HG03354 (cell line): ENCODE results near the gene AP3B1.
A peak's percentile ranks its signal among the peaks of the same experiment; 100 is the strongest.

ENCODE experiments used
- ATAC-seq: cut with Tn5 transposase; IDR thresholded peaks from one replicate; pipeline ENCODE4 v1.9.1; 2021; ENCODE audit warnings: mild to moderate bottlenecking; ENCODE audit not compliant: unreplicated experiment, poor library complexity, severe bottlenecking

The AP3B1 gene

GRCh38 chr5:78294248-78295034 lies at the start of gene AP3B1:
Gene AP3B1 (minus strand): TSS chr5:78294698. CDS start chr5:78294579, 119 bp downstream.
- ATAC-seq = peak; percentile 87

- ATAC-seq = no peak
Measured at GRCh38 chr5:78341440-78341839, 46.9 kb upstream of the AP3B1 start.

- no peak for ATAC-seq
Measured at GRCh38 chr5:78339617-78340436, 45.3 kb upstream of the AP3B1 start.

GRCh38 chr5:78336698-78337097 lies 42.2 kb upstream of the AP3B1 start:
- no peak for ATAC-seq

GRCh38 chr5:78335976-78336375 lies 41.5 kb upstream of the AP3B1 start:
- ATAC-seq = no peak

GRCh38 chr5:78334811-78335210 lies 40.3 kb upstream of the AP3B1 start:
- no peak for ATAC-seq

GRCh38 chr5:78331523-78332080 lies 37.1 kb upstream of the AP3B1 start:
- ATAC-seq = no peak

- no peak for ATAC-seq
Measured at GRCh38 chr5:78328585-78329173, 34.2 kb upstream of the AP3B1 start.

GRCh38 chr5:78327761-78328510 lies 33.4 kb upstream of the AP3B1 start:
- no peak for ATAC-seq

- ATAC-seq = no peak
Measured at GRCh38 chr5:78326930-78327329, 32.4 kb upstream of the AP3B1 start.

- no peak for ATAC-seq
Measured at GRCh38 chr5:78323241-78323640, 28.7 kb upstream of the AP3B1 start.

GRCh38 chr5:78320401-78320800 lies 25.9 kb upstream of the AP3B1 start:
- no peak for ATAC-seq

- no peak for ATAC-seq
Measured at GRCh38 chr5:78318337-78318736, 23.8 kb upstream of the AP3B1 start.

GRCh38 chr5:78317515-78317914 lies 23.0 kb upstream of the AP3B1 start:
- no peak for ATAC-seq

- no peak for ATAC-seq
Measured at GRCh38 chr5:78308703-78309102, 14.2 kb upstream of the AP3B1 start.

GRCh38 chr5:78300464-78301045 lies 6.1 kb upstream of the AP3B1 start:
- ATAC-seq = no peak

GRCh38 chr5:78295035-78295961 lies 800 bp upstream of the AP3B1 start:
- peak; percentile 28 for ATAC-seq

GRCh38 chr5:78293851-78294247 lies 649 bp downstream of the AP3B1 start:
- no peak for ATAC-seq
